ENCODE data around the gene SCAMP5.

DNA sequence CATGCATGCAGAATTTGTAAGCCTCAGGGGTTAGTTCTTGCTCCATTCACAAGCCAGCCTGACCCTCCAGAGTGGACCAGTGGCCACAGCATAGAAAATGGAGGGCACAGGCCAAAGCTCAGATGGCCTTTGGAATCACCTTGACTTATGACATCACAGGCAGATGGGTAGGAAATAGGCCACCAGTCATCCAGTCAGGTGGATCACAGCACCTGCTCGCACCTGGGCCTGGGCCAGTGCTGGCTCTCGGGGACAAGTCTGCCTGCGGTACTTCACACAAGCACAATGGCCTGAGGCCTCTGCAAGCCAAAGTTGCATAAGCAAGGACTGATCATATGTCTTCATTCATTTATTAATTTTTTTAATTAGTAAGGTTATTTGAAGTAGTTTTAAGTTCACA, 67.3 kb downstream of the SCAMP5 start:
- TF ChIP-seq POLR2A (IDR thresholded peaks at IDR 0.05): no peak
- TF ChIP-seq, protein P1, sequence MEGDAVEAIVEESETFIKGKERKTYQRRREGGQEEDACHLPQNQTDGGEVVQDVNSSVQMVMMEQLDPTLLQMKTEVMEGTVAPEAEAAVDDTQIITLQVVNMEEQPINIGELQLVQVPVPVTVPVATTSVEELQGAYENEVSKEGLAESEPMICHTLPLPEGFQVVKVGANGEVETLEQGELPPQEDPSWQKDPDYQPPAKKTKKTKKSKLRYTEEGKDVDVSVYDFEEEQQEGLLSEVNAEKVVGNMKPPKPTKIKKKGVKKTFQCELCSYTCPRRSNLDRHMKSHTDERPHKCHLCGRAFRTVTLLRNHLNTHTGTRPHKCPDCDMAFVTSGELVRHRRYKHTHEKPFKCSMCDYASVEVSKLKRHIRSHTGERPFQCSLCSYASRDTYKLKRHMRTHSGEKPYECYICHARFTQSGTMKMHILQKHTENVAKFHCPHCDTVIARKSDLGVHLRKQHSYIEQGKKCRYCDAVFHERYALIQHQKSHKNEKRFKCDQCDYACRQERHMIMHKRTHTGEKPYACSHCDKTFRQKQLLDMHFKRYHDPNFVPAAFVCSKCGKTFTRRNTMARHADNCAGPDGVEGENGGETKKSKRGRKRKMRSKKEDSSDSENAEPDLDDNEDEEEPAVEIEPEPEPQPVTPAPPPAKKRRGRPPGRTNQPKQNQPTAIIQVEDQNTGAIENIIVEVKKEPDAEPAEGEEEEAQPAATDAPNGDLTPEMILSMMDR (IDR thresholded peaks at IDR 0.05): no peak
- TF ChIP-seq EP300 (IDR thresholded peaks at IDR 0.05): no peak

Data from tibial nerve (tissue), 4 donors.